Measurements from ENCODE around the gene UGT1A10. TPM values are rescaled to one million over a fixed set of nuclear protein-coding genes. Genes with fewer than 3 reads are reported as not detected.

UGT1A10 gene
- total RNA-seq, 1 experiment from 2014 or later: 1.0 TPM

- Mint-ChIP-seq H3K27ac (ENCODE audit: unreplicated experiment) (no peak overlapping the region), H3K4me1 (ENCODE audit: low read depth, unreplicated experiment) (no peaks in the 10 kb centered on the region), H3K27me3 (ENCODE audit: insufficient read depth, unreplicated experiment) (no peaks in the 10 kb centered on the region), H3K9me3 (ENCODE audit: unreplicated experiment) (peaks cover 10% of the 10 kb centered on the region), H3K4me3 (ENCODE audit: unreplicated experiment) (no peak overlapping the region), H3K36me3 (ENCODE audit: insufficient read depth, unreplicated experiment) (peaks cover 25% of the 10 kb centered on the region)
- ChIA-PET POLR2A (no interaction called here), CTCF (no interaction called here)
- H3K4me1 ChIP-seq: no peaks in the 10 kb centered on the region
- no peak for TF ChIP-seq CTCF (IDR thresholded peaks at IDR 0.05; ENCODE audit: insufficient read depth in 1 of 2, low read depth in 1 of 2, low read length in 1 of 2, severe bottlenecking in 1 of 2, unreplicated experiment in 1 of 2)
- intact Hi-C loops (cut with micrococcal nuclease; ENCODE audit: unreplicated experiment): no loop called here
- H3K9me3 ChIP-seq: no peaks in the 10 kb centered on the region
- H3K27me3 ChIP-seq (replicated peaks; ENCODE audit: control insufficient read depth, insufficient read depth, low read length): no peaks in the 10 kb centered on the region
- H3K4me3 ChIP-seq (ENCODE audit: low read depth, low read length): no peak overlapping the region
- DNase-seq: no peak
- H3K36me3 ChIP-seq (ENCODE audit: control insufficient read depth, insufficient read depth, low read length): no peaks in the 10 kb centered on the region
- BruUV-seq (replicated peaks): TSS peak; percentile 61
Measured at GRCh38 chr2:233772583-233772982, 136.3 kb downstream of the UGT1A10 start.

DNA sequence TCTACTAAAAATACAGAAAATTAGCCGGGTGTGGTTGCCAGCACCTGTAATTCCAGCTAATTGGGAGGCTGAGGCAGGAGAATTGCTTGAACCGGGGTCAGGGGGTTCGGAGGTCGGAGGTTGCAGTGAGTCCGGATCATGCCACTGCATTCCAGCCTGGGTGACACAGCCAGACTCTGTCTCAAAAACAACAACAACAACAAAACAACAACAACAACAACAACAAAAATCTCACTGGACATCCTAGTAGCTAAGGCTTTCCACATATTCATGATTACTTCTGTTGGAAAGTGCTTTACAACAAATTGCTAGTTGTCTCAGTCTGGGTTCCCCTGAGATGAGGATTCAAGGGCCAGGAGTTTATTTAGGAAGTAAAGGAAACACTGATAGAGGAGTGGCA lies 137.6 kb downstream of the UGT1A10 start:
- ChIA-PET CTCF (no interaction called here), POLR2A (no interaction called here)
- no peaks in the 10 kb centered on the region for H3K27me3 ChIP-seq (replicated peaks; ENCODE audit: control insufficient read depth, insufficient read depth, low read length)
- Mint-ChIP-seq H3K27me3 (ENCODE audit: insufficient read depth, unreplicated experiment) (no peaks in the 10 kb centered on the region), H3K27ac (ENCODE audit: unreplicated experiment) (no peak overlapping the region), H3K9me3 (ENCODE audit: unreplicated experiment) (peaks cover 10% of the 10 kb centered on the region), H3K36me3 (ENCODE audit: insufficient read depth, unreplicated experiment) (peaks cover 30% of the 10 kb centered on the region), H3K4me3 (ENCODE audit: unreplicated experiment) (no peak overlapping the region), H3K4me1 (ENCODE audit: low read depth, unreplicated experiment) (no peaks in the 10 kb centered on the region)
- intact Hi-C loops (cut with micrococcal nuclease; ENCODE audit: unreplicated experiment): no loop called here
- no peaks in the 10 kb centered on the region for H3K36me3 ChIP-seq (ENCODE audit: control insufficient read depth, insufficient read depth, low read length)
- DNase-seq: no peak
- BruUV-seq (replicated peaks): no TSS peak
- no peak overlapping the region for H3K4me3 ChIP-seq (ENCODE audit: low read depth, low read length)
- no peak for TF ChIP-seq CTCF (IDR thresholded peaks at IDR 0.05; ENCODE audit: insufficient read depth in 1 of 2, low read depth in 1 of 2, low read length in 1 of 2, severe bottlenecking in 1 of 2, unreplicated experiment in 1 of 2)
- no peaks in the 10 kb centered on the region for H3K4me1 ChIP-seq
- no peaks in the 10 kb centered on the region for H3K9me3 ChIP-seq

DNA sequence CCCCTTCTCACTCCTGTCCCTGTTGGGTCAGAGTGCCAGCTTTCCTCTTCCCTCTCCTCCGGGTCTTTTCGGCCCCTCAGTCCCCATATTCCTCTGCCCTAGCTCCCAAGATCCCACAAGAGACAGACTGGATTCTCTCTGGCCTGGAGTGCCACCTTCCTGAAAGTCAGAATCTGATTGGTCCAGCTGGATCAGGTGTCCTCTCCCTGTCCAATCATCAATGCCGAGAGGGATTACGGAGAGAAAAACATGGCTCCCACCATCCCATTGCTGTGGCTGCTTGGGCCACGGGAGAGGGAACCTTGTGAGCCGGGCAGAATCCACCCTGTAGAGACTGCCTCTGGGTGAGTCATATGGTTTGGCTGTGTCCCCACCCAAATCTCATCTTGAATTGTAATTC lies 139.2 kb downstream of the UGT1A10 start:
- Mint-ChIP-seq H3K27ac (ENCODE audit: unreplicated experiment) (no peak overlapping the region), H3K36me3 (ENCODE audit: insufficient read depth, unreplicated experiment) (peaks cover 17% of the 10 kb centered on the region), H3K4me3 (ENCODE audit: unreplicated experiment) (no peak overlapping the region), H3K4me1 (ENCODE audit: low read depth, unreplicated experiment) (no peaks in the 10 kb centered on the region), H3K9me3 (ENCODE audit: unreplicated experiment) (peaks cover 10% of the 10 kb centered on the region), H3K27me3 (ENCODE audit: insufficient read depth, unreplicated experiment) (no peaks in the 10 kb centered on the region)
- intact Hi-C loops (cut with micrococcal nuclease; ENCODE audit: unreplicated experiment): no loop called here
- Histone ChIP-seq H3K4me3 (ENCODE audit: low read depth, low read length) (no peak overlapping the region), H3K4me1 (no peaks in the 10 kb centered on the region), H3K27me3 (replicated peaks; ENCODE audit: control insufficient read depth, insufficient read depth, low read length) (no peaks in the 10 kb centered on the region), H3K9me3 (no peaks in the 10 kb centered on the region), H3K36me3 (ENCODE audit: control insufficient read depth, insufficient read depth, low read length) (no peaks in the 10 kb centered on the region)
- no TSS peak for BruUV-seq (replicated peaks)
- DNase-seq: no peak
- ChIA-PET POLR2A (no interaction called here), CTCF (no interaction called here)
- TF ChIP-seq CTCF (IDR thresholded peaks at IDR 0.05; ENCODE audit: insufficient read depth in 1 of 2, low read depth in 1 of 2, low read length in 1 of 2, severe bottlenecking in 1 of 2, unreplicated experiment in 1 of 2): no peak
